Stimulated activated CD4-positive, alpha-beta T cell treated with anti-CD3 and anti-CD28 coated beads, Interleukin-15, amount 100 ng/mL, for 48 hours (primary cell): ENCODE measurements around the gene NADK.
A peak's percentile ranks its signal among the peaks of the same experiment; 100 is the strongest.
"Not testable (repeated sequence)": the region's sequence is repeated elsewhere in the genome, so short reads cannot be mapped to it uniquely, and the experiment has no call there.

Experiments used
- DNase-seq, 2 donors: peaks; one replicate each; pipeline ENCODE4 v3.0.0-alpha.2; 2020; ENCODE audit warnings: low read depth in 2 of 2

NADK gene

GRCh38 chr1:1746566-1746909 is 31.7 kb downstream of the NADK start:
- not testable (repeated sequence) for DNase-seq

GRCh38 chr1:1745651-1746565 is 32.4 kb downstream of the NADK start:
- peak; percentile 49 to 83 for DNase-seq

DNA sequence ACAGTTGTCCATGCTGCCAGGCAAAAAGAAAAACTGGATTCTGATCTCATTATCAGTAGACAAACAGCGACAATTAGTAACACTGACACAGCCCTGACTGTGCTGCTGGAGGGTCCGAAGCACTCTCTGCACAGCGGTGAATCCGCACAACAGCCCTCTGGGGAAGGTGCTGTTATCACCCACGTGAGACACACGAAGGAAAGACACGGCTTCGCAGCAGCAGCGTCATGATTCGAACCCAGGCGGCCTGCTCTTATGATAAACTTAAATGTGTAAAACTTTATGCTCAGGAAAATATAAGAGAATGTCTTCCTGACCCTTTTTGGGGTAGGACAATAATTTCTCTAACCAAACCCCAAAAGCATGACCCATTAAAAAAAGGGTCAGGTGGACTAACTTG is 35.7 kb downstream of the NADK start:
- not testable (repeated sequence) for DNase-seq

DNA sequence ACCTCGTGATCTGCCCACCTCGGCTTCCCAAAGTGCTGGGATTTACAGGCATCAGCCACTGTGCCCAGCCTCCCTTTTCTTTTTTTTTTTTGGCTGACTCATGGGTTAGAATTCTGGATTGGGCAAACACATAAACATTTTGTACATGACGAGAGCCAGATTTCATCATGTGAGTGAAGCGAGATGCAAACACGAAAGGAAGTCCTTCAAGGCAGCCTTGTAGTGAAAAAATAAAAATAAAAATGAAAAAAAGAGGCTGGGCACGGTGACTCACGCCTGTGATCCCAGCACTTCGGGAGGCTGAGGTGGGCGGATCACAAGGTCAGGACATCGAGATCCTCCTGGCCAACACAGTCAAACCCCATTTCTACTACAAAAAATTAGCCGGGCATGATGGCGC is 37.3 kb downstream of the NADK start:
- not testable (repeated sequence) for DNase-seq

DNA sequence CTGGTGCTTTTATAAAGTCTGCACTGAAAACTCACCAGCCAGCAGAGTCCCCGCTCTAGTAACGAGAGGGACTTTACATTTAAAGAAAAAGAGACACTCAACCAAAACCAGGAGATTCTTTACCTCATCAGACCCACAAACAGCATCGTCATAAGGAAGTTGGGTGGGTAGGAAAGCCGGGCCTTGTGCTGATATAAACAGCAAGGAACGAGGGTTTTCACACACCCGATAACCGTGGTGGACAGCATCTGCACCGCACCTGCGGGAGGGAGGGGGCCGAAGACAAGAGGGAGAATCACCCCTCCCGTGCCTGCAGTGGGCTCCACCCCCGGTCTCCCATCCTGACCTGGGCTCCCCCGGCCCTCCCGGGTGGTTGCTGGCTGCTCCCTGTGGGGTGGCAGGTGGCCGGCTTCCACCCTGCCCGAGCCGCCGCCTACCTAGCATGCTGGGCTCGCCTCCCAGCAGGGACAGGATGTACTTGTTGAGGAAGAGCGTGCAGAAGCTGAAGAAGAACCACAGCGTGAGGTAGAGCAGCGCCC is 39.4 kb downstream of the NADK start:
- DNase-seq: not testable (repeated sequence)

DNA sequence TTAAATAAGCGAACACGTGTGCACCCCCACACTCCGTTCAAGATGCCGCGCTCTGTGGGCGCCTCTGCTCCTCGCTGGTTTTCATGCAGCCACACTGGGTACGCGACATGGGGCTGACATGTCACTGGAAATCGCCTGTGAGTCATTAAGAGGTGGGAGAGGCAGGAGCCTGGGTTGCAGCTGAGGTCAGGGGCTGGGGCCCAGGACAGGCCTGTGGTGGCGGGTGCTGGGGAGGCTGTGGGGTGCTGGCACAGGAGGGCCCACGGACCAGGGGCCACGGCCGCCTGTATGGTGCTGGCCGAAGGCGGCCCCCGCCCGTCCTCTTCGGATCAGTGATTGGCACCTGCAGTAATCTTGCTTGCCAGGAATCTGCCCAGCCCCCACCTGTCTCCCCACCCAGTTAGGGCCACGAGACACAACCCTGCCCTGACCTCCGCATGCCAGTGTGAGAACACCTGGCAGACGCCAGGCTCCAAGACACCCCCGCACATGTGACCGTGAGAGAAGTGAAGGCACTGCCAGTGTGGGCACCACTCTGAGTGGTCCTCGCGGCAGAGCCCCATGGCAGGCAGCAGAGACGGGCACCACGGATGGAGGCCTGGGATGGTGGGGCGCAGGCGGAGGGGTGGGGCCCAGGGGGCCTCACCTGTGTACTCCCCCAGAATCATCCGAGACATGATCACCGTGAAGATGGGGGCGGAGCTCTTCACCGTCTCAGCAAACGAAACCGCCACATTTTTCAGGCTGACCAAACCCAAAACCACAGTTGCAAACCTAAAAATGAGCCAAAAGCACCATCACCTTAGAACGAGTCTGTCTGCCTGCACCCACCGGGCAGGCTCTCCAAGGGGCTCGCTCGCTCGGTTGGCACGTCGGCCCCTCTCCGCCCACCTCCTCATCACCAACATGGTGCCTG is 40.3 kb downstream of the NADK start:
- not testable (repeated sequence) for DNase-seq

DNA sequence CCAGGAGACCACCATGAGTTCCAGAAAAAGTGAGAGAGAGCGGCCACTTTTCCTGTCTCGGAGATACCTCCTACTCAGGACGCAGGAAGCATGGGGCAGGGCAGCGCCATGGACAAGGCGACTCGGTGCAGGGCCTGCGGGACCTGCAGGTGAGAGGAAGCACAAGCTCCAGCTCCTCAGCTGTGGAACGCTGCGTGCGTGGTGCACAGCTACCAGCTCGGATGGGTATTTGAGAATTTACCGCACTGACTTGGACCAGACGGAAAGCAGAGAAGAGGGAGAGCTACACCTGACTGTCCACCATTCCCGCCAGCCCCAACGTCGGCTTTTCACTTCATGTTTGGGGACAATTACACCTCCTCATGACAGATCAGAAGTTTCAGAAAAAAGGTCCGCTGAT is 45.9 kb downstream of the NADK start:
- DNase-seq: no peak

DNA sequence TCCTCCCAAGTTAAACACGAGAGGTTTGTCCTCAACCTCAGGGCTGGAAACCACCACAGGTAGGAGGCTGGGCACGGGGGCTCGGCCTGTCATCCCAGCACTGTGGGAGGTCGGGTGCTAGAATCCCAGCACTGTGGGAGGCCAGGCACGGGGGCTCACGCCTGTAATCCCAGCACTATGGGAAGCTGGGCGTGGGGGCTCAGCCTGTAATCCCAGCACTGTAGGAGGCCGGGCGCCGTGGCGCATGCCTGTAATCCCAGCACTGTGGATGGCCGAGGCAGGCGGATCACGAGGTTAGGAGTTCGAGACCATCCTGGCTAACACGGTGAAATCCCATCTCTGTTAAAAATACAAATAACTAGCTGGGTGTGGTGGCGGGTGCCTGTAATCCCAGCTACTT is 47.4 kb downstream of the NADK start:
- no peak for DNase-seq

DNA sequence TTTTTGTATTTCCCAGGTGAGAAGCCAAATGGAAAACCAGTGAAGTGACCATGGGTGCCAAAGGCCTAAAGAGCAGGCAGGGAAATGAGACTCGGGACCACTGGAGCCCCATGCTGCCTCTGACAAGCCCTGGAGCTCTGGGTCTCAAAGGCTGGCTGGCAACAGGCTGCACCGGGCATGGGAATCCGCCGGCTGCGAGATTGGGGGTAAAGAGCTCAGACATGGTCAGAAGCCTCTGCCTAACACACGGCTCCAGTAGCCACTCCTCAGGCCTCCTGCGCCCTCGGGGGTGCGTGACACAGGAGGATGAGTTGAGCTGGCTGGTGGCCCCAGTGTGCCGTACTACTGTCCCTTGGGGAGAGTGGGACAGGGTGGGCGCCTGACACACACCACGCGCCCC is 48.0 kb downstream of the NADK start:
- not testable (repeated sequence) for DNase-seq

DNA sequence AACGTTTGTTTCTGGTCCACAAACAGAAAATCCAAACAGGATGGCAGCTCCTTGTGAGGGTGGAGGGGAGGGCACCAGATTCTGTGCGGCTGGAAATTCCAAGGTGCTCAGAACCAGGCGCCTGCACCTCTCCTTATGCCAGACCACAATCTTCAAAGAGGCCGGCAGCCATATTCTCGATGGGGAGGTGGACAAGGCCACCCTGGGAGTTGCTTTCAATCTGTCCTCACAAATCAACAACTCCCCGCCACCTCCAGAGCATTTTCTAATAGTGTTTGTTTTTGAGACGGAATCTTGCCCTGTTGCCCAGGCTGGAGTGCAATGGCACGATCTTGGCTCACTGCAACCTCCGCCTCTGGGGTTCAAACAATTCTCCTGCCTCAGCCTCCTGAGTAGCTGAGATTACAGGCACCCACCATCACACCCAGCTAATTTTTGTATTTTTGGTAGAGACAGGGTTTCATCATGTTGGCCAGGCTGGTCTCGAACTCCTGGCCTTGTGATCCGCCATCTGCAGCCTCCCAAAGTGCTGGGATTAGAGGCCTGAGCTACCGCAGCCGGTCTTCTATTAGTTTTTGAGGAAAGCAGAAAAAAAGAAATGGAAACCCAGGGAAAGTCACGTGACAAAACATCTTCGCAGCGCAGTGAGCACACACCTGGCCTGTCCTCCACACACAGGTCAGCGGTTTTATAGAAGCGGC is 49.0 kb downstream of the NADK start:
- DNase-seq: not testable (repeated sequence)

- not testable (repeated sequence) for DNase-seq
These were observed 49.8 kb downstream of the NADK start for GRCh38 chr1:1728308-1729005.

GRCh38 chr1:1727131-1727651 is 51.1 kb downstream of the NADK start:
- DNase-seq: not testable (repeated sequence)

DNA sequence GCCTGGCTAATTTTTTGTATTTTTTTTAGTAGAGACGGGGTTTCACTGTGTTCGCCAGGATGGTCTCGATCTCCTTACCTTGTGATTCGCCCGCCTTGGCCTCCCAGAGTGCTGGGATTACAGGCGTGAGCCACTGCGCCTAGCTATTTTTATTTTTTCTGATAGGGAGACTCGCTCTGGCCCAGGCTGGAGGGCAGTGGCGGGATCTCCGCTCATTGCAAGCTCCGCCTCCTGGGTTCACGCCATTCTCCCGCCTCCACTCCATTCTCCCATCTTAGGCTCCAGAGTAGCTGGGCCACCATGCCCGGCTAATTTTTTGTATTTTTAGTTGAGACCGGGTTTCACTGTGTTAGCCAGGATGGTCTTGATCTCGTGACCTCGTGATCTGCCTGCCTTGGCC is 52.2 kb downstream of the NADK start:
- DNase-seq: not testable (repeated sequence)

GRCh38 chr1:1724035-1724864 is 54.0 kb downstream of the NADK start, which contains the start of gene CDK11A:
TSS of gene CDK11A (minus strand) at chr1:1724357. CDS start at chr1:1722818, 1,539 bp downstream.
- peak; percentile 96 to 99 for DNase-seq

GRCh38 chr1:1721201-1721600 is 57.1 kb downstream of the NADK start:
- DNase-seq: no peak

- DNase-seq: not testable (repeated sequence)
These were observed 63.0 kb downstream of the NADK start for GRCh38 chr1:1715109-1715883.

GRCh38 chr1:1707897-1708296 is 70.4 kb downstream of the NADK start:
- DNase-seq: not testable (repeated sequence)

DNA sequence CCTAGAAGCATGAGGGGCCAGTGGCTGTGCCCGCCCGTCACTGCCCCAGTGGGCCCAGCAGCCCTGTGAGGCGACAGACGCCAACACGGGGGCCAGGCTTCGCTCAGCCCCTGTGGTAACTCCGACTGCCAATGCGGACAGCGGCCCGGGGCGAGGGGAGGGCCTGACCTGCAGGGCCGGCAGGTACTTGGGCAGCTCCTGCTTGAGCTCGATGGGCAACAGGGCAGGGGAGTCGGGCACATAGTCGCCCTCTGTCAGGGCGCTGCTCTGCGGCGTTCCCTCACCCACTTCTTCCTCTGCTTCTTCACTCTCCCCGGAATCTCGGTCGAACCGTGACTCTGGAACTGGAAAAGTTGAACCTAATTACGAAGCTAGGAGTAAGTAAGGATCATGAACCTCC is 71.0 kb downstream of the NADK start:
- DNase-seq: not testable (repeated sequence)

DNA sequence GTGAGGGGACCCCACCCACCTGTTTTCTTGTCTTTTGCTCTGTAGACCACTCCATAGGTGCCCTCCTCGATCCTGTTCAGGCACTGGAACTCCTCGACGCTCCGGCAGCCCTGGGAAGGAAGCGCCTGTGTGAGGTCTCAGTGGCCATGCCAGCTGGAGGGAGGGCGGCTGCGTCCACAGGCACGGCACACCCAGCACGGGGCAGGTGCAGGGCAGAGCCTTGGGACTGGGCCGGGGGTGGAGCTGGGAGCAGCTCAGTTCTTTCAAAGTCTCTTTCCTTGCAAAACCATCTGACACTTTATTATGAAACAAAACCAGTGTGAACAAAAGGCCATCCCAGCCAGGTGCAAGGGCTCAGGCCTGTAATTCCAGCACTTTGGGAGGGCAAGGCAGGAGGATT is 72.6 kb downstream of the NADK start:
- DNase-seq: not testable (repeated sequence)
